Measurements from ENCODE around the gene GABRR2. TPM values are rescaled to one million over a fixed set of nuclear protein-coding genes. Genes with fewer than 3 reads are reported as not detected.

Gene GABRR2
- total RNA-seq, 1 donor = 0.09 TPM

DNA sequence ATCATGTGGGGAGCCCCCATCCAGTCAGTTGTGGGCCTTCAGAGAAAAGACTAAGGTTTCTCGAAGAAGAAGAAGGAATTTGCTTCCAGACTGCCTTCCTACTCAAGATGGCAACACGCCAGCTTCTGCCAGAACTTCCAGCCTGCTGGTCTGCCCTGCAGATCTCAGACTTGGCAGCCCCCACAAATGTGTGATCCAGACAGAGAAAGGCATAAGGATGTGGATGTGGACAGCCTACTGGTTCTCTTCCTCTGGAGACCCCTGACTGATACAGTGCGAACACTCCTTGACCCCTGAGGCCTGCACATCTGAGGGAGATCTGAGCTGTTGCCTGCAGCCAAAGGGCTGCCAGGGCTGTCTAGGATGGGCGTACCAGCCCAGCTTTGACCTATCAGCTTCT is 106.5 kb downstream of the GABRR2 start:
- TF ChIP-seq, protein P1, sequence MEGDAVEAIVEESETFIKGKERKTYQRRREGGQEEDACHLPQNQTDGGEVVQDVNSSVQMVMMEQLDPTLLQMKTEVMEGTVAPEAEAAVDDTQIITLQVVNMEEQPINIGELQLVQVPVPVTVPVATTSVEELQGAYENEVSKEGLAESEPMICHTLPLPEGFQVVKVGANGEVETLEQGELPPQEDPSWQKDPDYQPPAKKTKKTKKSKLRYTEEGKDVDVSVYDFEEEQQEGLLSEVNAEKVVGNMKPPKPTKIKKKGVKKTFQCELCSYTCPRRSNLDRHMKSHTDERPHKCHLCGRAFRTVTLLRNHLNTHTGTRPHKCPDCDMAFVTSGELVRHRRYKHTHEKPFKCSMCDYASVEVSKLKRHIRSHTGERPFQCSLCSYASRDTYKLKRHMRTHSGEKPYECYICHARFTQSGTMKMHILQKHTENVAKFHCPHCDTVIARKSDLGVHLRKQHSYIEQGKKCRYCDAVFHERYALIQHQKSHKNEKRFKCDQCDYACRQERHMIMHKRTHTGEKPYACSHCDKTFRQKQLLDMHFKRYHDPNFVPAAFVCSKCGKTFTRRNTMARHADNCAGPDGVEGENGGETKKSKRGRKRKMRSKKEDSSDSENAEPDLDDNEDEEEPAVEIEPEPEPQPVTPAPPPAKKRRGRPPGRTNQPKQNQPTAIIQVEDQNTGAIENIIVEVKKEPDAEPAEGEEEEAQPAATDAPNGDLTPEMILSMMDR (IDR thresholded peaks at IDR 0.05; ENCODE audit: insufficient read depth, low read length) = no peak
- no peak for DNase-seq (ENCODE audit: low read depth)
- H3K4me3 ChIP-seq (ENCODE audit: low read depth, low read length) = no peak overlapping the region

Other genes with a start within 250 kb of the GABRR2 start
- 92.3 and 138 TPM in 2 replicates for gene PNRC1, start 234.5 kb downstream of the GABRR2 start, total RNA-seq (ENCODE audit: low replicate concordance)
- gene SRSF12, start 197.2 kb downstream of the GABRR2 start, total RNA-seq (ENCODE audit: low replicate concordance) = 0.09 and 0.33 TPM in 2 replicates
- 2.6 and 5.2 TPM in 2 replicates for gene PM20D2, start 169.2 kb downstream of the GABRR2 start, total RNA-seq (ENCODE audit: low replicate concordance)
- not detected in 2 replicates for gene GABRR1, start 97.9 kb downstream of the GABRR2 start, total RNA-seq (ENCODE audit: low replicate concordance)
- 23.1 and 50.9 TPM in 2 replicates for gene UBE2J1, start 37.4 kb upstream of the GABRR2 start, total RNA-seq (ENCODE audit: low replicate concordance)
- gene RRAGD, start 97.0 kb upstream of the GABRR2 start, total RNA-seq (ENCODE audit: low replicate concordance) = 1.4 and 15.1 TPM in 2 replicates
- gene ANKRD6, start 117.9 kb upstream of the GABRR2 start, total RNA-seq (ENCODE audit: low replicate concordance) = 14.6 and 18.1 TPM in 2 replicates

Data from fibroblast of the aortic adventitia (primary cell).